SH-SY5Y (cell line): ENCODE results near the gene SPC24.

ENCODE experiments used
- GATA2 ChIP-seq: IDR thresholded peaks from 2 replicates; pipeline ENCODE4 v1.6.1; 2011; ENCODE audit warnings: mild to moderate bottlenecking, low read depth, low read length
- GATA3 ChIP-seq: IDR thresholded peaks from 2 replicates; pipeline ENCODE4 v1.6.1; 2011; ENCODE audit warnings: low read depth, mild to moderate bottlenecking, low read length, moderate library complexity

SPC24 gene

GRCh38 chr19:11152318-11153062 is 3.1 kb downstream of the SPC24 start:
- TF ChIP-seq GATA3 (no peak), GATA2 (no peak)

- TF ChIP-seq GATA3 = no peak
- no peak for TF ChIP-seq GATA2
These were observed 4.4 kb downstream of the SPC24 start for GRCh38 chr19:11151181-11151580.

GRCh38 chr19:11148001-11148400 is 7.6 kb downstream of the SPC24 start:
- no peak for TF ChIP-seq GATA2
- TF ChIP-seq GATA3 = no peak

GRCh38 chr19:11145536-11145924 is 10.1 kb downstream of the SPC24 start:
- no peak for TF ChIP-seq GATA3
- no peak for TF ChIP-seq GATA2

GRCh38 chr19:11142528-11143171 is 12.9 kb downstream of the SPC24 start:
- TF ChIP-seq GATA2 = no peak
- no peak for TF ChIP-seq GATA3

- no peak for TF ChIP-seq GATA3
- TF ChIP-seq GATA2 = no peak
These were observed 13.6 kb downstream of the SPC24 start for GRCh38 chr19:11141937-11142527.

- TF ChIP-seq GATA2 (no peak), GATA3 (no peak)
These were observed 14.7 kb downstream of the SPC24 start for GRCh38 chr19:11140896-11141295.

GRCh38 chr19:11138601-11139300 is 16.8 kb downstream of the SPC24 start:
- no peak for TF ChIP-seq GATA2
- no peak for TF ChIP-seq GATA3

- no peak for TF ChIP-seq GATA3
These were observed 17.8 kb downstream of the SPC24 start for GRCh38 chr19:11137542-11138384.

- TF ChIP-seq GATA2 (no peak), GATA3 (no peak)
These were observed 19.0 kb downstream of the SPC24 start for GRCh38 chr19:11136400-11137101.

- TF ChIP-seq GATA2 (no peak), GATA3 (no peak)
These were observed 24.1 kb downstream of the SPC24 start for GRCh38 chr19:11131471-11131870.

GRCh38 chr19:11130824-11131455 is 24.6 kb downstream of the SPC24 start:
- TF ChIP-seq GATA3 (no peak), GATA2 (no peak)

- no peak for TF ChIP-seq GATA2
- no peak for TF ChIP-seq GATA3
These were observed 27.7 kb downstream of the SPC24 start for GRCh38 chr19:11127905-11128304.
